Skin epidermis (tissue), 12 donors: Measurements from ENCODE around the gene MBOAT2.

Experiments
- H3K27ac ChIP-seq, 21 experiments: fragments of 200-600 bp; sonication (generic) in 11 of 21; one replicate each; pipeline ENCODE4 v1.5.0; 2020; ENCODE audit warnings: mild to moderate bottlenecking in 3 of 21, inconsistent platforms in 2 of 21, moderate library complexity in 2 of 21
- H3K4me3 ChIP-seq, 7 experiments: fragments of 200-600 bp; sonication (generic) in 2 of 7; one replicate each; pipeline ENCODE4 v1.5.0; 2020; ENCODE audit warnings: inconsistent platforms in 2 of 7, mild to moderate bottlenecking in 2 of 7, moderate library complexity in 1 of 7

MBOAT2 gene

GRCh38 chr2:8877332-8877731 lies 126.2 kb downstream of the MBOAT2 start:
- H3K4me3 ChIP-seq, result no peak overlapping the region
- H3K27ac ChIP-seq, result no peak overlapping the region

GRCh38 chr2:8876628-8877027 lies 126.9 kb downstream of the MBOAT2 start:
- H3K4me3 ChIP-seq, result no peak overlapping the region
- H3K27ac ChIP-seq, result no peak overlapping the region

- H3K4me3 ChIP-seq, result no peak overlapping the region
- no peak overlapping the region for H3K27ac ChIP-seq
These were observed 130.6 kb downstream of the MBOAT2 start for GRCh38 chr2:8872821-8873432.

GRCh38 chr2:8870441-8870840 lies 133.0 kb downstream of the MBOAT2 start:
- no peak overlapping the region for H3K4me3 ChIP-seq
- H3K27ac ChIP-seq, result no peak overlapping the region

- Histone ChIP-seq H3K27ac (no peak overlapping the region), H3K4me3 (no peak overlapping the region)
These were observed 136.1 kb downstream of the MBOAT2 start for GRCh38 chr2:8867363-8867762.

GRCh38 chr2:8863331-8863953 lies 140.0 kb downstream of the MBOAT2 start:
- Histone ChIP-seq H3K27ac (no peak overlapping the region), H3K4me3 (no peak overlapping the region)

GRCh38 chr2:8862230-8862629 lies 141.3 kb downstream of the MBOAT2 start:
- H3K4me3 ChIP-seq, result no peak overlapping the region
- H3K27ac ChIP-seq, result no peak overlapping the region

- no peak overlapping the region for H3K4me3 ChIP-seq
- H3K27ac ChIP-seq, result no peak overlapping the region
These were observed 141.7 kb downstream of the MBOAT2 start for GRCh38 chr2:8861797-8862196.

- H3K27ac ChIP-seq, result no peak overlapping the region
- H3K4me3 ChIP-seq, result no peak overlapping the region
These were observed 143.2 kb downstream of the MBOAT2 start for GRCh38 chr2:8860239-8860638.

GRCh38 chr2:8858910-8859309 lies 144.6 kb downstream of the MBOAT2 start:
- Histone ChIP-seq H3K4me3 (no peak overlapping the region), H3K27ac (no peak overlapping the region)

GRCh38 chr2:8858264-8858663 lies 145.2 kb downstream of the MBOAT2 start:
- Histone ChIP-seq H3K4me3 (no peak overlapping the region), H3K27ac (no peak overlapping the region)

- Histone ChIP-seq H3K27ac (no peak overlapping the region), H3K4me3 (no peak overlapping the region)
These were observed 145.8 kb downstream of the MBOAT2 start for GRCh38 chr2:8857709-8858108.

GRCh38 chr2:8856176-8856575 lies 147.3 kb downstream of the MBOAT2 start:
- H3K4me3 ChIP-seq, result no peak overlapping the region
- no peak overlapping the region for H3K27ac ChIP-seq

- Histone ChIP-seq H3K4me3 (no peak overlapping the region), H3K27ac (no peak overlapping the region)
These were observed 148.5 kb downstream of the MBOAT2 start for GRCh38 chr2:8855010-8855409.

GRCh38 chr2:8853426-8853825 lies 150.1 kb downstream of the MBOAT2 start:
- H3K4me3 ChIP-seq, result no peak overlapping the region
- no peak overlapping the region for H3K27ac ChIP-seq

GRCh38 chr2:8851811-8852560 lies 151.5 kb downstream of the MBOAT2 start:
- no peak overlapping the region for H3K4me3 ChIP-seq
- no peak overlapping the region for H3K27ac ChIP-seq

GRCh38 chr2:8850845-8851487 lies 152.5 kb downstream of the MBOAT2 start:
- Histone ChIP-seq H3K27ac (no peak overlapping the region), H3K4me3 (no peak overlapping the region)

- no peak overlapping the region for H3K27ac ChIP-seq
These were observed 154.2 kb downstream of the MBOAT2 start for GRCh38 chr2:8849327-8849726.

GRCh38 chr2:8848328-8849100 lies 155.0 kb downstream of the MBOAT2 start:
- no peak overlapping the region for H3K27ac ChIP-seq
- no peak overlapping the region for H3K4me3 ChIP-seq

More at GRCh38 chr2:8849327-8849726, 154.2 kb downstream of the MBOAT2 start:
- no peak overlapping the region for H3K4me3 ChIP-seq

- Histone ChIP-seq H3K27ac (no peak overlapping the region), H3K4me3 (no peak overlapping the region)
These were observed 156.1 kb downstream of the MBOAT2 start for GRCh38 chr2:8847400-8847799.
